ENCODE data around the gene IL26. TPM values are rescaled to one million over a fixed set of nuclear protein-coding genes. Genes with fewer than 3 reads are reported as not detected.

Gene IL26
- total RNA-seq, 1 donor from 2014 or later = not detected

- H3K4me3 Mint-ChIP-seq (ENCODE audit: unreplicated experiment) = no peak overlapping the region
- H3K9me3 Mint-ChIP-seq (ENCODE audit: unreplicated experiment) = peaks cover 2% of the 10 kb centered on the region
- Histone ChIP-seq H3K4me1 (ENCODE audit: insufficient read depth, low read length) (peaks cover 7% of the 10 kb centered on the region), H3K4me3 (ENCODE audit: insufficient read depth, low read depth, low read length) (no peak overlapping the region), H3K79me2 (ENCODE audit: insufficient read depth, low read length) (no peaks in the 10 kb centered on the region), H3K27me3 (ENCODE audit: insufficient read depth, low read length) (no peaks in the 10 kb centered on the region), H3K36me3 (ENCODE audit: insufficient read depth, low read length) (no peaks in the 10 kb centered on the region), H4K20me1 (ENCODE audit: insufficient read depth, low read length) (no peaks in the 10 kb centered on the region), H3K4me2 (ENCODE audit: low read length) (no peak overlapping the region), H3K9ac (ENCODE audit: low read length) (no peak overlapping the region), H3K27ac (ENCODE audit: low read depth, low read length) (no peak overlapping the region), H2AFZ (ENCODE audit: low read depth, low read length) (no peak overlapping the region), H3K9me3 (ENCODE audit: insufficient read depth, low read depth, low read length) (no peaks in the 10 kb centered on the region)
- no peak overlapping the region for H3K27ac Mint-ChIP-seq (ENCODE audit: unreplicated experiment)
- H3K36me3 Mint-ChIP-seq (ENCODE audit: low read depth, unreplicated experiment) = no peaks in the 10 kb centered on the region
- H3K4me1 Mint-ChIP-seq (ENCODE audit: low read depth, unreplicated experiment) = no peaks in the 10 kb centered on the region
- FAIRE-seq (no peak), DNase-seq (ENCODE audit: low read depth) (no peak)
- peaks cover 12% of the 10 kb centered on the region for H3K27me3 Mint-ChIP-seq (ENCODE audit: low read depth, unreplicated experiment)
- no peak for TF ChIP-seq CTCF (IDR thresholded peaks at IDR 0.05; ENCODE audit: insufficient read depth, low read depth, low read length)
- TF ChIP-seq EZH2 (IDR thresholded peaks at IDR 0.05; ENCODE audit: insufficient read depth, low read length) = no peak
Observed at GRCh38 chr12:68246350-68246749, 20.7 kb upstream of the IL26 start.

- Mint-ChIP-seq H3K27me3 (ENCODE audit: low read depth, unreplicated experiment) (peaks cover 12% of the 10 kb centered on the region), H3K4me3 (ENCODE audit: unreplicated experiment) (no peak overlapping the region), H3K4me1 (ENCODE audit: low read depth, unreplicated experiment) (peaks cover 3% of the 10 kb centered on the region), H3K36me3 (ENCODE audit: low read depth, unreplicated experiment) (no peaks in the 10 kb centered on the region), H3K9me3 (ENCODE audit: unreplicated experiment) (peaks cover 2% of the 10 kb centered on the region), H3K27ac (ENCODE audit: unreplicated experiment) (no peak overlapping the region)
- peak overlapping the region; percentile 54 for H2AFZ ChIP-seq (ENCODE audit: low read depth, low read length)
- H3K4me2 ChIP-seq (ENCODE audit: low read length) = peak overlapping the region; percentile 73
- TF ChIP-seq CTCF (IDR thresholded peaks at IDR 0.05; ENCODE audit: insufficient read depth, low read depth, low read length) (no peak), EZH2 (IDR thresholded peaks at IDR 0.05; ENCODE audit: insufficient read depth, low read length) (no peak)
- no peaks in the 10 kb centered on the region for H3K36me3 ChIP-seq (ENCODE audit: insufficient read depth, low read length)
- H3K9me3 ChIP-seq (ENCODE audit: insufficient read depth, low read depth, low read length) = no peaks in the 10 kb centered on the region
- no peaks in the 10 kb centered on the region for H4K20me1 ChIP-seq (ENCODE audit: insufficient read depth, low read length)
- peaks cover 14% of the 10 kb centered on the region for H3K4me1 ChIP-seq (ENCODE audit: insufficient read depth, low read length)
- no peaks in the 10 kb centered on the region for H3K27me3 ChIP-seq (ENCODE audit: insufficient read depth, low read length)
- FAIRE-seq = no peak
- no peak overlapping the region for H3K9ac ChIP-seq (ENCODE audit: low read length)
- H3K4me3 ChIP-seq (ENCODE audit: insufficient read depth, low read depth, low read length) = peak overlapping the region; percentile 35
- DNase-seq (ENCODE audit: low read depth) = peak; percentile 53
- no peaks in the 10 kb centered on the region for H3K79me2 ChIP-seq (ENCODE audit: insufficient read depth, low read length)
- H3K27ac ChIP-seq (ENCODE audit: low read depth, low read length) = no peak overlapping the region
Observed at GRCh38 chr12:68245180-68246021, 19.8 kb upstream of the IL26 start.

- Histone ChIP-seq H3K4me2 (ENCODE audit: low read length) (no peak overlapping the region), H2AFZ (ENCODE audit: low read depth, low read length) (no peak overlapping the region), H3K9ac (ENCODE audit: low read length) (no peak overlapping the region), H3K27me3 (ENCODE audit: insufficient read depth, low read length) (no peaks in the 10 kb centered on the region), H3K4me1 (ENCODE audit: insufficient read depth, low read length) (peaks cover 31% of the 10 kb centered on the region), H3K9me3 (ENCODE audit: insufficient read depth, low read depth, low read length) (no peaks in the 10 kb centered on the region), H3K27ac (ENCODE audit: low read depth, low read length) (no peak overlapping the region), H3K36me3 (ENCODE audit: insufficient read depth, low read length) (no peaks in the 10 kb centered on the region), H3K4me3 (ENCODE audit: insufficient read depth, low read depth, low read length) (no peak overlapping the region), H4K20me1 (ENCODE audit: insufficient read depth, low read length) (no peaks in the 10 kb centered on the region), H3K79me2 (ENCODE audit: insufficient read depth, low read length) (no peaks in the 10 kb centered on the region)
- Mint-ChIP-seq H3K27me3 (ENCODE audit: low read depth, unreplicated experiment) (peaks cover 8% of the 10 kb centered on the region), H3K4me3 (ENCODE audit: unreplicated experiment) (no peak overlapping the region), H3K36me3 (ENCODE audit: low read depth, unreplicated experiment) (no peaks in the 10 kb centered on the region), H3K27ac (ENCODE audit: unreplicated experiment) (no peak overlapping the region), H3K4me1 (ENCODE audit: low read depth, unreplicated experiment) (peaks cover 17% of the 10 kb centered on the region), H3K9me3 (ENCODE audit: unreplicated experiment) (peaks cover 2% of the 10 kb centered on the region)
- TF ChIP-seq CTCF (IDR thresholded peaks at IDR 0.05; ENCODE audit: insufficient read depth, low read depth, low read length) = no peak
- TF ChIP-seq EZH2 (IDR thresholded peaks at IDR 0.05; ENCODE audit: insufficient read depth, low read length) = no peak
- DNase-seq (ENCODE audit: low read depth) = no peak
- no peak for FAIRE-seq
Observed at GRCh38 chr12:68242777-68243176, 17.2 kb upstream of the IL26 start.
